ENCODE data around the gene PCNX2.

The PCNX2 gene

GRCh38 chr1:233299450-233299849 is 3.9 kb upstream of the PCNX2 start (continued):
- TF ChIP-seq ZNF362 (tag by site-specific recombination; IDR thresholded peaks at IDR 0.05): no peak

GRCh38 chr1:233295975-233296322 is 424 bp upstream of the PCNX2 start:
- Histone ChIP-seq H3K4me1 (ENCODE audit: control insufficient read depth, insufficient read depth, low read length) (peaks cover 14% of the 10 kb centered on the region), H3K9me3 (ENCODE audit: control insufficient read depth, insufficient read depth, low read depth, low read length) (no peaks in the 10 kb centered on the region), H3K4me3 (ENCODE audit: low read depth, low read length) (peak overlapping the region; percentile 99), H3K27ac (ENCODE audit: extremely low read depth, low read depth, low read length) (peak overlapping the region; percentile 18; the same call in 1 of the 2 replicates), H3K36me3 (ENCODE audit: control insufficient read depth in 2 of 2, insufficient read depth in 1 of 2, low read length in 2 of 2) (no peaks in the 10 kb centered on the region)
- ChIA-PET CTCF (interaction anchor here (0.8 to 1.3 kb wide), 3 partner anchors 9 to 441 kb away, joined by 3 to 7 read pairs (median 6); no protein-coding TSS in a partner anchor), POLR2A (interaction anchor here (0.9 kb wide), 1 partner anchor 32 kb away, joined by 3 read pairs; the partner anchor contains the start of gene MAP3K21)
- no peak; the same call in 1 of the 2 replicates for TF ChIP-seq ZBTB8A (tag by site-specific recombination; IDR thresholded peaks at IDR 0.05)
- TF ChIP-seq, protein P1, sequence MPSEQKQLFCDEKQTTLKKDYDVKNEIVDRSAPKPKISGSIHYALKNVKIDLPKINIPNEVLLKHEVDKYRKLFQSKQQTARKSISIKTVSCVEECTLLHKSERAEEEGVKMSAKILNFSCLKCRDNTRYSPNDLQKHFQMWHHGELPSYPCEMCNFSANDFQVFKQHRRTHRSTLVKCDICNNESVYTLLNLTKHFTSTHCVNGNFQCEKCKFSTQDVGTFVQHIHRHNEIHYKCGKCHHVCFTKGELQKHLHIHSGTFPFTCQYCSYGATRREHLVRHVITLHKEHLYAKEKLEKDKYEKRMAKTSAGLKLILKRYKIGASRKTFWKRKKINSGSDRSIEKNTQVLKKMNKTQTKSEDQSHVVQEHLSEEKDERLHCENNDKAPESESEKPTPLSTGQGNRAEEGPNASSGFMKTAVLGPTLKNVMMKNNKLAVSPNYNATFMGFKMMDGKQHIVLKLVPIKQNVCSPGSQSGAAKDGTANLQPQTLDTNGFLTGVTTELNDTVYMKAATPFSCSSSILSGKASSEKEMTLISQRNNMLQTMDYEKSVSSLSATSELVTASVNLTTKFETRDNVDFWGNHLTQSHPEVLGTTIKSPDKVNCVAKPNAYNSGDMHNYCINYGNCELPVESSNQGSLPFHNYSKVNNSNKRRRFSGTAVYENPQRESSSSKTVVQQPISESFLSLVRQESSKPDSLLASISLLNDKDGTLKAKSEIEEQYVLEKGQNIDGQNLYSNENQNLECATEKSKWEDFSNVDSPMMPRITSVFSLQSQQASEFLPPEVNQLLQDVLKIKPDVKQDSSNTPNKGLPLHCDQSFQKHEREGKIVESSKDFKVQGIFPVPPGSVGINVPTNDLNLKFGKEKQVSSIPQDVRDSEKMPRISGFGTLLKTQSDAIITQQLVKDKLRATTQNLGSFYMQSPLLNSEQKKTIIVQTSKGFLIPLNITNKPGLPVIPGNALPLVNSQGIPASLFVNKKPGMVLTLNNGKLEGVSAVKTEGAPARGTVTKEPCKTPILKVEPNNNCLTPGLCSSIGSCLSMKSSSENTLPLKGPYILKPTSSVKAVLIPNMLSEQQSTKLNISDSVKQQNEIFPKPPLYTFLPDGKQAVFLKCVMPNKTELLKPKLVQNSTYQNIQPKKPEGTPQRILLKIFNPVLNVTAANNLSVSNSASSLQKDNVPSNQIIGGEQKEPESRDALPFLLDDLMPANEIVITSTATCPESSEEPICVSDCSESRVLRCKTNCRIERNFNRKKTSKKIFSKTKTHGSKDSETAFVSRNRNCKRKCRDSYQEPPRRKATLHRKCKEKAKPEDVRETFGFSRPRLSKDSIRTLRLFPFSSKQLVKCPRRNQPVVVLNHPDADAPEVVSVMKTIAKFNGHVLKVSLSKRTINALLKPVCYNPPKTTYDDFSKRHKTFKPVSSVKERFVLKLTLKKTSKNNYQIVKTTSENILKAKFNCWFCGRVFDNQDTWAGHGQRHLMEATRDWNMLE (tag by site-specific recombination; conservative IDR thresholded peaks at IDR 0.05; ENCODE audit: low read depth): 0 out of 2 replicates have a peak, but pooled peaks have one; percentile 8
- TF ChIP-seq ZNF2 (tag by site-specific recombination; IDR thresholded peaks at IDR 0.05): peak; percentile 95; the same call in 1 of the 2 replicates
- peak; percentile 96 for TF ChIP-seq ZBTB17 (tag by site-specific recombination; IDR thresholded peaks at IDR 0.05)
- TF ChIP-seq ZBTB48 (tag by site-specific recombination; IDR thresholded peaks at IDR 0.05): peak; percentile 34
- 0 out of 2 replicates have a peak, but pooled peaks have one; percentile 10 for TF ChIP-seq SP3 (tag by site-specific recombination; IDR thresholded peaks at IDR 0.05)
- TF ChIP-seq ZNF48 (tag by site-specific recombination; IDR thresholded peaks at IDR 0.05): no peak

- Histone ChIP-seq H3K4me1 (ENCODE audit: control insufficient read depth, insufficient read depth, low read length) (peaks cover 14% of the 10 kb centered on the region), H3K27ac (ENCODE audit: extremely low read depth, low read depth, low read length) (peak overlapping the region; percentile 83), H3K9me3 (ENCODE audit: control insufficient read depth, insufficient read depth, low read depth, low read length) (no peaks in the 10 kb centered on the region), H3K4me3 (ENCODE audit: low read depth, low read length) (peak overlapping the region; percentile 99), H3K36me3 (ENCODE audit: control insufficient read depth in 2 of 2, insufficient read depth in 1 of 2, low read length in 2 of 2) (no peaks in the 10 kb centered on the region)
- ChIA-PET CTCF (interaction anchor here (0.8 to 2.6 kb wide), 4 partner anchors 10 to 146 kb away, joined by 3 to 9 read pairs (median 4); no protein-coding TSS in a partner anchor), POLR2A (interaction anchor here (1.0 to 1.2 kb wide), 3 partner anchors 11 to 665 kb away, joined by 3 read pairs; partner anchors contain the start of gene SIPA1L2)
- TF ChIP-seq, protein P2, sequence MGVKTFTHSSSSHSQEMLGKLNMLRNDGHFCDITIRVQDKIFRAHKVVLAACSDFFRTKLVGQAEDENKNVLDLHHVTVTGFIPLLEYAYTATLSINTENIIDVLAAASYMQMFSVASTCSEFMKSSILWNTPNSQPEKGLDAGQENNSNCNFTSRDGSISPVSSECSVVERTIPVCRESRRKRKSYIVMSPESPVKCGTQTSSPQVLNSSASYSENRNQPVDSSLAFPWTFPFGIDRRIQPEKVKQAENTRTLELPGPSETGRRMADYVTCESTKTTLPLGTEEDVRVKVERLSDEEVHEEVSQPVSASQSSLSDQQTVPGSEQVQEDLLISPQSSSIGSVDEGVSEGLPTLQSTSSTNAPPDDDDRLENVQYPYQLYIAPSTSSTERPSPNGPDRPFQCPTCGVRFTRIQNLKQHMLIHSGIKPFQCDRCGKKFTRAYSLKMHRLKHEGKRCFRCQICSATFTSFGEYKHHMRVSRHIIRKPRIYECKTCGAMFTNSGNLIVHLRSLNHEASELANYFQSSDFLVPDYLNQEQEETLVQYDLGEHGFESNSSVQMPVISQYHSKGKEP (tag by site-specific recombination; IDR thresholded peaks at IDR 0.05): no peak
- TF ChIP-seq ZNF837 (tag by site-specific recombination; IDR thresholded peaks at IDR 0.05) (no peak), SP2 (tag by site-specific recombination; IDR thresholded peaks at IDR 0.05) (peak; percentile 54), PRDM1 (tag by site-specific recombination; IDR thresholded peaks at IDR 0.05) (peak; percentile 98), ZNF366 (tag by site-specific recombination; conservative IDR thresholded peaks at IDR 0.05) (peak; percentile 92), OSR2 (tag by site-specific recombination; IDR thresholded peaks at IDR 0.05) (0 out of 2 replicates have a peak, but pooled peaks have one; percentile 5), IKZF3 (tag by site-specific recombination; IDR thresholded peaks at IDR 0.05) (peak; percentile 59; the same call in 1 of the 2 replicates), ZNF660 (tag by site-specific recombination; IDR thresholded peaks at IDR 0.05) (peak; percentile 76; the same call in 1 of the 2 replicates), KLF16 (tag by site-specific recombination; IDR thresholded peaks at IDR 0.05) (peak; percentile 37; the same call in 1 of the 2 replicates)
- TF ChIP-seq, protein P3, sequence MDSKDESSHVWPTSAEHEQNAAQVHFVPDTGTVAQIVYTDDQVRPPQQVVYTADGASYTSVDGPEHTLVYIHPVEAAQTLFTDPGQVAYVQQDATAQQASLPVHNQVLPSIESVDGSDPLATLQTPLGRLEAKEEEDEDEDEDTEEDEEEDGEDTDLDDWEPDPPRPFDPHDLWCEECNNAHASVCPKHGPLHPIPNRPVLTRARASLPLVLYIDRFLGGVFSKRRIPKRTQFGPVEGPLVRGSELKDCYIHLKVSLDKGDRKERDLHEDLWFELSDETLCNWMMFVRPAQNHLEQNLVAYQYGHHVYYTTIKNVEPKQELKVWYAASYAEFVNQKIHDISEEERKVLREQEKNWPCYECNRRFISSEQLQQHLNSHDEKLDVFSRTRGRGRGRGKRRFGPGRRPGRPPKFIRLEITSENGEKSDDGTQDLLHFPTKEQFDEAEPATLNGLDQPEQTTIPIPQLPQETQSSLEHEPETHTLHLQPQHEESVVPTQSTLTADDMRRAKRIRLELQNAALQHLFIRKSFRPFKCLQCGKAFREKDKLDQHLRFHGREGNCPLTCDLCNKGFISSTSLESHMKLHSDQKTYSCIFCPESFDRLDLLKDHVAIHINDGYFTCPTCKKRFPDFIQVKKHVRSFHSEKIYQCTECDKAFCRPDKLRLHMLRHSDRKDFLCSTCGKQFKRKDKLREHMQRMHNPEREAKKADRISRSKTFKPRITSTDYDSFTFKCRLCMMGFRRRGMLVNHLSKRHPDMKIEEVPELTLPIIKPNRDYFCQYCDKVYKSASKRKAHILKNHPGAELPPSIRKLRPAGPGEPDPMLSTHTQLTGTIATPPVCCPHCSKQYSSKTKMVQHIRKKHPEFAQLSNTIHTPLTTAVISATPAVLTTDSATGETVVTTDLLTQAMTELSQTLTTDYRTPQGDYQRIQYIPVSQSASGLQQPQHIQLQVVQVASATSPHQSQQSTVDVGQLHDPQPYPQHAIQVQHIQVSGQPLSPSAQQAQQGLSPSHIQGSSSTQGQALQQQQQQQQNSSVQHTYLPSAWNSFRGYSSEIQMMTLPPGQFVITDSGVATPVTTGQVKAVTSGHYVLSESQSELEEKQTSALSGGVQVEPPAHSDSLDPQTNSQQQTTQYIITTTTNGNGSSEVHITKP (tag by site-specific recombination; IDR thresholded peaks at IDR 0.05): peak; percentile 95
These were observed 650 bp downstream of the PCNX2 start for GRCh38 chr1:233294913-233295236.
